PC-9 (cell line): Measurements from ENCODE around the gene CHKA. TPM values are rescaled to one million over a fixed set of nuclear protein-coding genes. Genes with fewer than 3 reads are reported as not detected.
A peak's percentile ranks its signal among the peaks of the same experiment; 100 is the strongest.

Source experiments
- BruUV-seq: library from RNA; stranded (reverse); fragments of 400-500 nt; replicated peaks from 2 replicates; lab custom pipeline; 2021; lab: Mats Ljungman, UMichigan
- CTCF ChIA-PET: fragments of 300-600 bp; sonication (Branson Sonifier 250); formaldehyde crosslinking; loops from one replicate; lab custom pipeline; 2022; ENCODE audit warnings: antibody characterized with exemption; lab: Charles Lee
- POLR2A ChIA-PET: fragments of 300-600 bp; sonication (Branson Sonifier 250); formaldehyde crosslinking; loops from one replicate; lab custom pipeline; 2022; ENCODE audit warnings: antibody characterized with exemption; ENCODE audit not compliant: unreplicated experiment; lab: Charles Lee
- DNase-seq, 2 experiments: peaks; one replicate each; pipeline versions ENCODE4 v3.0.0 to v3.0.0-alpha.2; 2015 to 2022; ENCODE audit warnings: mixed read lengths in 1 of 2
- H2AFZ ChIP-seq: fragments of 200-600 bp; sonication (generic); 2 replicates; pipeline ENCODE4 v1.8.1; 2017; ENCODE audit warnings: antibody characterized with exemption
- H3F3A ChIP-seq: fragments of 200-600 bp; sonication (generic); 2 replicates; pipeline ENCODE4 v1.8.1; 2017; ENCODE audit warnings: antibody characterized with exemption, mild to moderate bottlenecking, low read depth; ENCODE audit not compliant: insufficient read depth
- H3K27ac ChIP-seq: fragments of 200-600 bp; sonication (generic); 2 replicates; pipeline ENCODE4 v1.6.1; 2016; ENCODE audit warnings: mixed run types
- H3K27me3 ChIP-seq: fragments of 200-600 bp; sonication (generic); 2 replicates; pipeline ENCODE4 v1.6.1; 2016; ENCODE audit warnings: low read depth, mixed run types; ENCODE audit not compliant: insufficient read depth
- H3K36me3 ChIP-seq: fragments of 200-600 bp; sonication (generic); 2 replicates; pipeline ENCODE4 v1.6.1; 2016; ENCODE audit warnings: low read depth, mixed run types
- H3K4me1 ChIP-seq: fragments of 200-600 bp; sonication (generic); replicated peaks from 2 replicates; pipeline ENCODE4 v1.6.1; 2016; ENCODE audit warnings: mixed run types; ENCODE audit not compliant: insufficient read depth
- H3K4me2 ChIP-seq: fragments of 200-600 bp; sonication (generic); 2 replicates; pipeline ENCODE4 v1.6.1; 2017; ENCODE audit warnings: mixed run types
- H3K4me3 ChIP-seq: fragments of 200-600 bp; sonication (generic); 2 replicates; pipeline ENCODE4 v1.6.1; 2016; ENCODE audit warnings: mixed run types
- H3K79me2 ChIP-seq: fragments of 200-600 bp; sonication (generic); 2 replicates; pipeline ENCODE4 v1.6.1; 2017; ENCODE audit warnings: low read depth, mixed run types
- H3K9me2 ChIP-seq: fragments of 200-600 bp; sonication (generic); 2 replicates; pipeline ENCODE4 v1.8.1; 2017; ENCODE audit warnings: mild to moderate bottlenecking; ENCODE audit not compliant: insufficient read depth
- H3K9me3 ChIP-seq: fragments of 200-600 bp; sonication (generic); 2 replicates; pipeline ENCODE4 v1.8.1; 2016; ENCODE audit warnings: low read depth; ENCODE audit not compliant: insufficient read depth
- H4K20me1 ChIP-seq: fragments of 200-600 bp; sonication (generic); 2 replicates; pipeline ENCODE4 v1.8.1; 2017; ENCODE audit not compliant: insufficient read depth
- CTCF ChIP-seq: fragments of 200-600 bp; sonication (generic); conservative IDR thresholded peaks from 2 replicates; pipeline ENCODE4 v1.6.1; 2017; ENCODE audit warnings: mixed run types, antibody characterized with exemption, mild to moderate bottlenecking, moderate library complexity
- EZH2 ChIP-seq: fragments of 200-600 bp; sonication (generic); IDR thresholded peaks from 2 replicates; pipeline ENCODE4 v1.8.0; 2017; ENCODE audit warnings: antibody characterized with exemption, low read depth
- intact Hi-C: fragments of 100-400 bp; cut with micrococcal nuclease; formaldehyde crosslinking; loops from one replicate; pipeline ENCODE4 v1.10.0; 2022; ENCODE audit not compliant: unreplicated experiment
- total RNA-seq: library from RNA; stranded (reverse); gene quantifications from 2 replicates; pipeline ENCODE4 v1.2.3, GENCODE V29; 2021

The CHKA gene
- total RNA-seq, 1 experiment from 2014 or later = 90.5 TPM

- intact Hi-C loops = no loop called here
- TF ChIP-seq CTCF (no peak), EZH2 (no peak)
- Histone ChIP-seq H3K27me3 (no peaks in the 10 kb centered on the region), H3F3A (peaks cover 38% of the 10 kb centered on the region), H3K9me3 (no peaks in the 10 kb centered on the region), H3K4me3 (no peak overlapping the region), H3K79me2 (peaks cover 35% of the 10 kb centered on the region), H3K4me1 (peaks cover 30% of the 10 kb centered on the region), H3K9me2 (no peaks in the 10 kb centered on the region), H2AFZ (no peak overlapping the region), H4K20me1 (no peaks in the 10 kb centered on the region), H3K27ac (no peak overlapping the region), H3K4me2 (no peak overlapping the region), H3K36me3 (no peaks in the 10 kb centered on the region)
- BruUV-seq = no TSS peak
- ChIA-PET CTCF (no interaction called here), POLR2A (interaction anchor here (0.6 kb wide), 1 partner anchor 16 kb away, joined by 4 read pairs; the partner anchor contains the start of gene ALDH3B1)
- no peak for DNase-seq
Observed at GRCh38 chr11:68026391-68027105, 94.6 kb downstream of the CHKA start.

GRCh38 chr11:68025047-68025446 is 96.1 kb downstream of the CHKA start:
- ChIA-PET CTCF (no interaction called here), POLR2A (interaction anchor here (0.7 kb wide), 1 partner anchor 1624 kb away, joined by 6 read pairs; no protein-coding TSS in a partner anchor)
- intact Hi-C loops = no loop called here
- BruUV-seq = no TSS peak
- Histone ChIP-seq H3K4me2 (no peak overlapping the region), H3K79me2 (peaks cover 25% of the 10 kb centered on the region), H3K36me3 (no peaks in the 10 kb centered on the region), H3K9me3 (no peaks in the 10 kb centered on the region), H3K27ac (no peak overlapping the region), H3F3A (peaks cover 49% of the 10 kb centered on the region), H3K9me2 (no peaks in the 10 kb centered on the region), H2AFZ (no peak overlapping the region), H3K4me3 (no peak overlapping the region), H3K4me1 (peaks cover 38% of the 10 kb centered on the region), H4K20me1 (no peaks in the 10 kb centered on the region), H3K27me3 (no peaks in the 10 kb centered on the region)
- DNase-seq = no peak
- TF ChIP-seq EZH2 (no peak), CTCF (no peak)

GRCh38 chr11:68024508-68024907 is 96.7 kb downstream of the CHKA start:
- no peaks in the 10 kb centered on the region for H4K20me1 ChIP-seq
- no peak for DNase-seq
- no peak for TF ChIP-seq CTCF
- TF ChIP-seq EZH2 = no peak
- no peaks in the 10 kb centered on the region for H3K36me3 ChIP-seq
- BruUV-seq = no TSS peak
- H3K4me2 ChIP-seq = no peak overlapping the region
- peak overlapping the region; percentile 20; the same call in 1 of the 2 replicates for H3K27ac ChIP-seq
- H3K79me2 ChIP-seq = peaks cover 20% of the 10 kb centered on the region
- H3K4me3 ChIP-seq = no peak overlapping the region
- no peaks in the 10 kb centered on the region for H3K9me3 ChIP-seq
- peaks cover 46% of the 10 kb centered on the region for H3F3A ChIP-seq
- intact Hi-C loops = no loop called here
- peaks cover 40% of the 10 kb centered on the region for H3K4me1 ChIP-seq
- ChIA-PET CTCF (no interaction called here), POLR2A (no interaction called here)
- H3K27me3 ChIP-seq = no peaks in the 10 kb centered on the region
- H2AFZ ChIP-seq = no peak overlapping the region
- H3K9me2 ChIP-seq = no peaks in the 10 kb centered on the region
